GM18951 (cell line): ENCODE results near the gene FMNL2.
"Not testable (repeated sequence)": the region's sequence is repeated elsewhere in the genome, so short reads cannot be mapped to it uniquely, and the experiment has no call there.

Source experiments
- POLR2A ChIP-seq: IDR thresholded peaks from 4 replicates; pipeline ENCODE4 v1.6.1; 2011; ENCODE audit warnings: mild to moderate bottlenecking; ENCODE audit not compliant: insufficient read length, insufficient read depth; ENCODE audit errors: extremely low read depth
- in situ Hi-C: fragments of 300-500 bp; cut with MboI; formaldehyde crosslinking; loops from one replicate; pipeline ENCODE4 v1.12.0; 2022; ENCODE audit warnings: low sequenced_read_pairs, mixed read lengths, inconsistent platforms; ENCODE audit not compliant: unreplicated experiment

The FMNL2 gene

GRCh38 chr2:152335016-152335725, at the start of gene FMNL2:
Gene FMNL2 (plus strand): TSS chr2:152335174.
- in situ Hi-C loops, result no loop called here
- TF ChIP-seq POLR2A, result peak; percentile 49

- in situ Hi-C loops, result no loop called here
- no peak for TF ChIP-seq POLR2A
Observed at GRCh38 chr2:152292991-152293390, 42.0 kb upstream of the FMNL2 start.

GRCh38 chr2:152297715-152298114, 37.3 kb upstream of the FMNL2 start:
- TF ChIP-seq POLR2A, result no peak
- in situ Hi-C loops, result no loop called here

GRCh38 chr2:152298754-152299153, 36.2 kb upstream of the FMNL2 start:
- no peak for TF ChIP-seq POLR2A
- in situ Hi-C loops, result no loop called here

GRCh38 chr2:152301131-152301530, 33.8 kb upstream of the FMNL2 start:
- in situ Hi-C loops, result no loop called here
- TF ChIP-seq POLR2A, result no peak

GRCh38 chr2:152303951-152304350, 31.0 kb upstream of the FMNL2 start:
- TF ChIP-seq POLR2A, result no peak
- in situ Hi-C loops, result no loop called here

GRCh38 chr2:152304836-152305235, 30.1 kb upstream of the FMNL2 start:
- in situ Hi-C loops, result no loop called here

GRCh38 chr2:152307863-152308262, 27.1 kb upstream of the FMNL2 start:
- in situ Hi-C loops, result no loop called here
- no peak for TF ChIP-seq POLR2A

More at GRCh38 chr2:152304836-152305235, 30.1 kb upstream of the FMNL2 start:
- no peak for TF ChIP-seq POLR2A

GRCh38 chr2:152309352-152310214, 25.4 kb upstream of the FMNL2 start:
- in situ Hi-C loops, result no loop called here

GRCh38 chr2:152319822-152320570, 15.0 kb upstream of the FMNL2 start:
- in situ Hi-C loops, result no loop called here
- TF ChIP-seq POLR2A, result no peak

More at GRCh38 chr2:152309352-152310214, 25.4 kb upstream of the FMNL2 start:
- TF ChIP-seq POLR2A, result no peak

GRCh38 chr2:152320814-152321213, 14.2 kb upstream of the FMNL2 start:
- TF ChIP-seq POLR2A, result no peak
- in situ Hi-C loops, result no loop called here

GRCh38 chr2:152322222-152322621, 12.8 kb upstream of the FMNL2 start:
- TF ChIP-seq POLR2A, result no peak
- in situ Hi-C loops, result no loop called here

GRCh38 chr2:152325126-152325525, 9.8 kb upstream of the FMNL2 start:
- in situ Hi-C loops, result not testable (repeated sequence)
